H1 (cell line): ENCODE measurements around the gene CACNA2D3. TPM values are rescaled to one million over a fixed set of nuclear protein-coding genes. Genes with fewer than 3 reads are reported as not detected.

ENCODE experiments used
- KDM5A ChIP-seq: fragments of 200-600 bp; IDR thresholded peaks from 2 replicates; pipeline ENCODE4 v1.7.1; 2012; ENCODE audit warnings: mild to moderate bottlenecking, low read length, inconsistent platforms, mixed read lengths
- NANOG ChIP-seq: IDR thresholded peaks from 2 replicates; pipeline ENCODE4 v1.6.1; 2011; ENCODE audit warnings: low read length, low read depth, mild to moderate bottlenecking, inconsistent platforms; ENCODE audit not compliant: insufficient read depth, poor library complexity, severe bottlenecking
- NRF1 ChIP-seq: IDR thresholded peaks from 2 replicates; pipeline ENCODE4 v1.6.1; 2011; ENCODE audit warnings: mild to moderate bottlenecking, low read depth, low read length, improper control_type of control experiment
- RBBP5 ChIP-seq: IDR thresholded peaks from 2 replicates; pipeline ENCODE4 v1.7.1; 2012; ENCODE audit warnings: low read depth, mild to moderate bottlenecking, inconsistent platforms, low read length, moderate library complexity, borderline replicate concordance
- SAP30 ChIP-seq: fragments of 300-600 bp; sonication (generic); IDR thresholded peaks from 2 replicates; pipeline ENCODE4 v1.7.1; 2012; ENCODE audit warnings: low read length, moderate library complexity, mild to moderate bottlenecking, inconsistent platforms; ENCODE audit not compliant: insufficient read depth, insufficient replicate concordance
- SIN3A ChIP-seq, 2 experiments: IDR thresholded peaks in 1 of 2; conservative IDR thresholded peaks in 1 of 2; 2 replicates each; pipeline ENCODE4 v1.6.1; 2011 to 2012; ENCODE audit warnings: low read length in 2 of 2, improper control_type of control experiment in 1 of 2, low read depth in 1 of 2, mild to moderate bottlenecking in 1 of 2
- SUZ12 ChIP-seq: fragments of 200-600 bp; sonication (generic); IDR thresholded peaks from 2 replicates; pipeline ENCODE4 v1.6.1; 2012; ENCODE audit warnings: mild to moderate bottlenecking, inconsistent platforms, low read length, moderate library complexity, mixed read lengths
- polyA plus RNA-seq, 7 experiments: library from polyadenylated mRNA; depleted of rRNA in 3 of 7; stranded (reverse) in 5 of 7; unstranded in 2 of 7; fragments of >200 nt in 5 of 7; fragments of 200-250 nt in 2 of 7; gene quantifications; 1 replicate in 5 of 7; 2 replicates in 1 of 7; 4 replicates in 1 of 7; pipeline versions ENCODE4 v1.2.1 to v1.2.3, GENCODE V29; 2011 to 2013; ENCODE audit warnings: missing spikeins in 2 of 7, mixed read lengths in 2 of 7
- total RNA-seq: library from RNA; stranded (reverse); fragmentation: NEBNext Ultra II Directional; extraction: Animal tissue kit (Norgen Biotek cat#: 25700); gene quantifications from 2 replicates; pipeline ENCODE4 v1.2.1, GENCODE V29; 2021
- TF ChIP-seq, protein P1 (sequence below): fragments of 300-600 bp; sonication (generic); IDR thresholded peaks from 2 replicates; pipeline ENCODE4 v1.7.1; 2012; ENCODE audit warnings: low read length, moderate library complexity, mild to moderate bottlenecking, inconsistent platforms; ENCODE audit not compliant: insufficient replicate concordance

The CACNA2D3 gene
- total and polyA plus RNA-seq, 2 of the 8 experiments (the other 6 are each of a cell fraction or from before 2014, with no cell fraction given) = 1.5 to 1.8 TPM

DNA sequence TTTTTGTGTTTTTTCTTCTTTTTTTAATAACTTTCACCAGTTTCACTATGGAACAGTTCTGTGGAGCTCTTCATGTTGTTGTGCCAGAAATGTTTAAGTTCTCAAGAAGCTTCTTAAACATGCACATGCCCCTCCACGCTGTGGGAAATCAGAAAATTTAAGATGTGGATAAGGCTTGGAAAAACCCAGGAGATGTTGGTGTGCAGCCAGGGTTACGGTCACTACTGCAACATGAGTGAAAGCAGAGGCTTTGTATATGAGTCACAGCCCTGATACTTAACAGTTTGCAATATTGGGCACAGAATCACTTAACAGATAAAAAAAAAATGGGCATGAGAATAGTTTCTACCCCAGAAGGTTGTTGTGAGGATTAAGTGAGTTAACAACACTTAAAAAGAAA lies 405.6 kb downstream of the CACNA2D3 start (continued):
- TF ChIP-seq, protein P1, sequence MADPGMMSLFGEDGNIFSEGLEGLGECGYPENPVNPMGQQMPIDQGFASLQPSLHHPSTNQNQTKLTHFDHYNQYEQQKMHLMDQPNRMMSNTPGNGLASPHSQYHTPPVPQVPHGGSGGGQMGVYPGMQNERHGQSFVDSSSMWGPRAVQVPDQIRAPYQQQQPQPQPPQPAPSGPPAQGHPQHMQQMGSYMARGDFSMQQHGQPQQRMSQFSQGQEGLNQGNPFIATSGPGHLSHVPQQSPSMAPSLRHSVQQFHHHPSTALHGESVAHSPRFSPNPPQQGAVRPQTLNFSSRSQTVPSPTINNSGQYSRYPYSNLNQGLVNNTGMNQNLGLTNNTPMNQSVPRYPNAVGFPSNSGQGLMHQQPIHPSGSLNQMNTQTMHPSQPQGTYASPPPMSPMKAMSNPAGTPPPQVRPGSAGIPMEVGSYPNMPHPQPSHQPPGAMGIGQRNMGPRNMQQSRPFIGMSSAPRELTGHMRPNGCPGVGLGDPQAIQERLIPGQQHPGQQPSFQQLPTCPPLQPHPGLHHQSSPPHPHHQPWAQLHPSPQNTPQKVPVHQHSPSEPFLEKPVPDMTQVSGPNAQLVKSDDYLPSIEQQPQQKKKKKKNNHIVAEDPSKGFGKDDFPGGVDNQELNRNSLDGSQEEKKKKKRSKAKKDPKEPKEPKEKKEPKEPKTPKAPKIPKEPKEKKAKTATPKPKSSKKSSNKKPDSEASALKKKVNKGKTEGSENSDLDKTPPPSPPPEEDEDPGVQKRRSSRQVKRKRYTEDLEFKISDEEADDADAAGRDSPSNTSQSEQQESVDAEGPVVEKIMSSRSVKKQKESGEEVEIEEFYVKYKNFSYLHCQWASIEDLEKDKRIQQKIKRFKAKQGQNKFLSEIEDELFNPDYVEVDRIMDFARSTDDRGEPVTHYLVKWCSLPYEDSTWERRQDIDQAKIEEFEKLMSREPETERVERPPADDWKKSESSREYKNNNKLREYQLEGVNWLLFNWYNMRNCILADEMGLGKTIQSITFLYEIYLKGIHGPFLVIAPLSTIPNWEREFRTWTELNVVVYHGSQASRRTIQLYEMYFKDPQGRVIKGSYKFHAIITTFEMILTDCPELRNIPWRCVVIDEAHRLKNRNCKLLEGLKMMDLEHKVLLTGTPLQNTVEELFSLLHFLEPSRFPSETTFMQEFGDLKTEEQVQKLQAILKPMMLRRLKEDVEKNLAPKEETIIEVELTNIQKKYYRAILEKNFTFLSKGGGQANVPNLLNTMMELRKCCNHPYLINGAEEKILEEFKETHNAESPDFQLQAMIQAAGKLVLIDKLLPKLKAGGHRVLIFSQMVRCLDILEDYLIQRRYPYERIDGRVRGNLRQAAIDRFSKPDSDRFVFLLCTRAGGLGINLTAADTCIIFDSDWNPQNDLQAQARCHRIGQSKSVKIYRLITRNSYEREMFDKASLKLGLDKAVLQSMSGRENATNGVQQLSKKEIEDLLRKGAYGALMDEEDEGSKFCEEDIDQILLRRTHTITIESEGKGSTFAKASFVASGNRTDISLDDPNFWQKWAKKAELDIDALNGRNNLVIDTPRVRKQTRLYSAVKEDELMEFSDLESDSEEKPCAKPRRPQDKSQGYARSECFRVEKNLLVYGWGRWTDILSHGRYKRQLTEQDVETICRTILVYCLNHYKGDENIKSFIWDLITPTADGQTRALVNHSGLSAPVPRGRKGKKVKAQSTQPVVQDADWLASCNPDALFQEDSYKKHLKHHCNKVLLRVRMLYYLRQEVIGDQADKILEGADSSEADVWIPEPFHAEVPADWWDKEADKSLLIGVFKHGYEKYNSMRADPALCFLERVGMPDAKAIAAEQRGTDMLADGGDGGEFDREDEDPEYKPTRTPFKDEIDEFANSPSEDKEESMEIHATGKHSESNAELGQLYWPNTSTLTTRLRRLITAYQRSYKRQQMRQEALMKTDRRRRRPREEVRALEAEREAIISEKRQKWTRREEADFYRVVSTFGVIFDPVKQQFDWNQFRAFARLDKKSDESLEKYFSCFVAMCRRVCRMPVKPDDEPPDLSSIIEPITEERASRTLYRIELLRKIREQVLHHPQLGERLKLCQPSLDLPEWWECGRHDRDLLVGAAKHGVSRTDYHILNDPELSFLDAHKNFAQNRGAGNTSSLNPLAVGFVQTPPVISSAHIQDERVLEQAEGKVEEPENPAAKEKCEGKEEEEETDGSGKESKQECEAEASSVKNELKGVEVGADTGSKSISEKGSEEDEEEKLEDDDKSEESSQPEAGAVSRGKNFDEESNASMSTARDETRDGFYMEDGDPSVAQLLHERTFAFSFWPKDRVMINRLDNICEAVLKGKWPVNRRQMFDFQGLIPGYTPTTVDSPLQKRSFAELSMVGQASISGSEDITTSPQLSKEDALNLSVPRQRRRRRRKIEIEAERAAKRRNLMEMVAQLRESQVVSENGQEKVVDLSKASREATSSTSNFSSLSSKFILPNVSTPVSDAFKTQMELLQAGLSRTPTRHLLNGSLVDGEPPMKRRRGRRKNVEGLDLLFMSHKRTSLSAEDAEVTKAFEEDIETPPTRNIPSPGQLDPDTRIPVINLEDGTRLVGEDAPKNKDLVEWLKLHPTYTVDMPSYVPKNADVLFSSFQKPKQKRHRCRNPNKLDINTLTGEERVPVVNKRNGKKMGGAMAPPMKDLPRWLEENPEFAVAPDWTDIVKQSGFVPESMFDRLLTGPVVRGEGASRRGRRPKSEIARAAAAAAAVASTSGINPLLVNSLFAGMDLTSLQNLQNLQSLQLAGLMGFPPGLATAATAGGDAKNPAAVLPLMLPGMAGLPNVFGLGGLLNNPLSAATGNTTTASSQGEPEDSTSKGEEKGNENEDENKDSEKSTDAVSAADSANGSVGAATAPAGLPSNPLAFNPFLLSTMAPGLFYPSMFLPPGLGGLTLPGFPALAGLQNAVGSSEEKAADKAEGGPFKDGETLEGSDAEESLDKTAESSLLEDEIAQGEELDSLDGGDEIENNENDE = no peak
- TF ChIP-seq RBBP5 (no peak), NRF1 (no peak), NANOG (no peak), KDM5A (no peak), SIN3A (conservative IDR thresholded peaks at IDR 0.05 in 1 of 2, IDR thresholded peaks at IDR 0.05 in 1 of 2; ENCODE audit: low read depth in 1 of 2, low read length in 2 of 2) (no peak), SAP30 (no peak), SUZ12 (no peak)
